ENCODE data around the gene ACY1. TPM values are rescaled to one million over a fixed set of nuclear protein-coding genes. Genes with fewer than 3 reads are reported as not detected.
A peak's percentile ranks its signal among the peaks of the same experiment; 100 is the strongest.

Gene ACY1
- total and polyA plus RNA-seq, 2 of the 13 experiments (the other 11 are each of a cell fraction or from before 2014, with no cell fraction given) = 113 to 162 TPM

DNA sequence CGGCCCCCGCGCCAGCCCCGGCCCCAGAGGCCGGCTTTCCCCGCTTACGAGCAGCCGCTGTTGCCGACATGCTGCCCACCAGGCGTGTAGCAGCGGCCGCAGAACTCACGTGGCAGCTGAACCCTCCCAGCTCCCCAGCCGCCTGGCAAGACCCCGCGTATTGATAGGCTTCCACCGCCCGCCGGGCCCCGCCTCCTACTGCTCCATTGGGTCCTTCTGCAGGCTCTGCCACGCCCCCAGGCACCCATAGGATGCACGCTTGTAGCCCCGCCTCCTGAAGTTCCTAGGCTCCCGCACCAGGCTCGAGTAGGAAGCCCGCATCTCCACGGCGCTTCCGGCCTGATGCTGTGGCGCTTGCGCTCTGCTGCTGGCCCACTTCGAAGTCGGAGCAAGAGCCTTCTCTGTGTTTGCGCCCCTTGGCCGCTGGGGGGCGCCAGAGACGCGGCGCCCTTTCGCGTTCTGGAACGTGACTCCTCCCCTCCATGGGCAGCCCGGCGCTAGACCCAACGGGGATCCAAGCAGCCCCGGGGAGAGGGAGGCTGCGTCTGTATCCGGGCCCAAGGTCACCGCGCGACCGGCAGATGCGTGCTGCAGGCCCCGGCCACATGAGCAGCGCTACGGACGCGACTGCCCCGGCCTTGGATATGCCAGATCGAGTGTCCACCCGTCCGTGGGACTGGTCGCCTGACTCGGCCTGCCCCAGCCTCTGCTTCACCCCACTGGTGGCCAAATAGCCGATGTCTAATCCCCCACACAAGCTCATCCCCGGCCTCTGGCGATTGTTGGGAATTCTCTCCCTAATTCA lies 41.3 kb upstream of the ACY1 start, which contains the start of the genes PARP3 and RRP9 (continued):
- no peak for TF ChIP-seq CENPT (CRISPR knock-in tag; IDR thresholded peaks at IDR 0.05; ENCODE audit: low read depth)
- TF ChIP-seq GZF1 (CRISPR knock-in tag; IDR thresholded peaks at IDR 0.05) = peak; percentile 68
- TF ChIP-seq, protein P1, sequence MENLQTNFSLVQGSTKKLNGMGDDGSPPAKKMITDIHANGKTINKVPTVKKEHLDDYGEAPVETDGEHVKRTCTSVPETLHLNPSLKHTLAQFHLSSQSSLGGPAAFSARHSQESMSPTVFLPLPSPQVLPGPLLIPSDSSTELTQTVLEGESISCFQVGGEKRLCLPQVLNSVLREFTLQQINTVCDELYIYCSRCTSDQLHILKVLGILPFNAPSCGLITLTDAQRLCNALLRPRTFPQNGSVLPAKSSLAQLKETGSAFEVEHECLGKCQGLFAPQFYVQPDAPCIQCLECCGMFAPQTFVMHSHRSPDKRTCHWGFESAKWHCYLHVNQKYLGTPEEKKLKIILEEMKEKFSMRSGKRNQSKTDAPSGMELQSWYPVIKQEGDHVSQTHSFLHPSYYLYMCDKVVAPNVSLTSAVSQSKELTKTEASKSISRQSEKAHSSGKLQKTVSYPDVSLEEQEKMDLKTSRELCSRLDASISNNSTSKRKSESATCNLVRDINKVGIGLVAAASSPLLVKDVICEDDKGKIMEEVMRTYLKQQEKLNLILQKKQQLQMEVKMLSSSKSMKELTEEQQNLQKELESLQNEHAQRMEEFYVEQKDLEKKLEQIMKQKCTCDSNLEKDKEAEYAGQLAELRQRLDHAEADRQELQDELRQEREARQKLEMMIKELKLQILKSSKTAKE (CRISPR knock-in tag; IDR thresholded peaks at IDR 0.05; ENCODE audit: borderline replicate concordance) = peak; percentile 39; the same call in 1 of the 2 replicates
- TF ChIP-seq ZNF672 (CRISPR knock-in tag; IDR thresholded peaks at IDR 0.05) = no peak
- peak; percentile 97 for TF ChIP-seq ZSCAN31 (CRISPR knock-in tag; IDR thresholded peaks at IDR 0.05; ENCODE audit: low read depth)
- TF ChIP-seq ZNF720 (CRISPR knock-in tag; IDR thresholded peaks at IDR 0.05) = no peak
- TF ChIP-seq, protein P2, sequence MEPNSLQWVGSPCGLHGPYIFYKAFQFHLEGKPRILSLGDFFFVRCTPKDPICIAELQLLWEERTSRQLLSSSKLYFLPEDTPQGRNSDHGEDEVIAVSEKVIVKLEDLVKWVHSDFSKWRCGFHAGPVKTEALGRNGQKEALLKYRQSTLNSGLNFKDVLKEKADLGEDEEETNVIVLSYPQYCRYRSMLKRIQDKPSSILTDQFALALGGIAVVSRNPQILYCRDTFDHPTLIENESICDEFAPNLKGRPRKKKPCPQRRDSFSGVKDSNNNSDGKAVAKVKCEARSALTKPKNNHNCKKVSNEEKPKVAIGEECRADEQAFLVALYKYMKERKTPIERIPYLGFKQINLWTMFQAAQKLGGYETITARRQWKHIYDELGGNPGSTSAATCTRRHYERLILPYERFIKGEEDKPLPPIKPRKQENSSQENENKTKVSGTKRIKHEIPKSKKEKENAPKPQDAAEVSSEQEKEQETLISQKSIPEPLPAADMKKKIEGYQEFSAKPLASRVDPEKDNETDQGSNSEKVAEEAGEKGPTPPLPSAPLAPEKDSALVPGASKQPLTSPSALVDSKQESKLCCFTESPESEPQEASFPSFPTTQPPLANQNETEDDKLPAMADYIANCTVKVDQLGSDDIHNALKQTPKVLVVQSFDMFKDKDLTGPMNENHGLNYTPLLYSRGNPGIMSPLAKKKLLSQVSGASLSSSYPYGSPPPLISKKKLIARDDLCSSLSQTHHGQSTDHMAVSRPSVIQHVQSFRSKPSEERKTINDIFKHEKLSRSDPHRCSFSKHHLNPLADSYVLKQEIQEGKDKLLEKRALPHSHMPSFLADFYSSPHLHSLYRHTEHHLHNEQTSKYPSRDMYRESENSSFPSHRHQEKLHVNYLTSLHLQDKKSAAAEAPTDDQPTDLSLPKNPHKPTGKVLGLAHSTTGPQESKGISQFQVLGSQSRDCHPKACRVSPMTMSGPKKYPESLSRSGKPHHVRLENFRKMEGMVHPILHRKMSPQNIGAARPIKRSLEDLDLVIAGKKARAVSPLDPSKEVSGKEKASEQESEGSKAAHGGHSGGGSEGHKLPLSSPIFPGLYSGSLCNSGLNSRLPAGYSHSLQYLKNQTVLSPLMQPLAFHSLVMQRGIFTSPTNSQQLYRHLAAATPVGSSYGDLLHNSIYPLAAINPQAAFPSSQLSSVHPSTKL (CRISPR knock-in tag; IDR thresholded peaks at IDR 0.05) = peak; percentile 44
- TF ChIP-seq TEAD2 (CRISPR knock-in tag; IDR thresholded peaks at IDR 0.05) = no peak
- 0 out of 2 replicates have a peak, but pooled peaks have one; percentile 55 for TF ChIP-seq AKAP8 (CRISPR knock-in tag; IDR thresholded peaks at IDR 0.05)
- no peak for TF ChIP-seq ZNF260 (CRISPR knock-in tag; IDR thresholded peaks at IDR 0.05; ENCODE audit: borderline replicate concordance, low read depth)
- TF ChIP-seq TAF15 (IDR thresholded peaks at IDR 0.05; ENCODE audit: low read depth, low read length, poor library complexity, severe bottlenecking) = peak; percentile 52
- TF ChIP-seq HNRNPH1 (optimal IDR thresholded peaks at IDR 0.05; ENCODE audit: low read depth, low read length) = no peak
- 0 out of 2 replicates have a peak, but pooled peaks have one; percentile 42 for TF ChIP-seq ZSCAN22 (CRISPR knock-in tag; IDR thresholded peaks at IDR 0.05)
- TF ChIP-seq ZNF773 (CRISPR knock-in tag; IDR thresholded peaks at IDR 0.05; ENCODE audit: borderline replicate concordance) = no peak; the same call in 1 of the 2 replicates
- TF ChIP-seq ZNF816 (CRISPR knock-in tag; IDR thresholded peaks at IDR 0.05; ENCODE audit: borderline replicate concordance) = no peak; the same call in 1 of the 2 replicates
- TF ChIP-seq ZBTB1 (CRISPR knock-in tag; IDR thresholded peaks at IDR 0.05; ENCODE audit: borderline replicate concordance) = no peak
- no peak for TF ChIP-seq ZNF20 (CRISPR knock-in tag; IDR thresholded peaks at IDR 0.05)
- no peak for TF ChIP-seq MEIS2 (CRISPR knock-in tag; IDR thresholded peaks at IDR 0.05)
- no peak for TF ChIP-seq RBAK (CRISPR knock-in tag; IDR thresholded peaks at IDR 0.05)
- TF ChIP-seq ZFP36L2 (CRISPR knock-in tag; IDR thresholded peaks at IDR 0.05) = no peak
- no peak for TF ChIP-seq ZFAT (CRISPR knock-in tag; conservative IDR thresholded peaks at IDR 0.05)
- TF ChIP-seq SKI (IDR thresholded peaks at IDR 0.05; ENCODE audit: partially characterized antibody) = peak; percentile 83
- TF ChIP-seq ZNF788 (CRISPR knock-in tag; IDR thresholded peaks at IDR 0.05; ENCODE audit: borderline replicate concordance) = peak; percentile 79; the same call in 1 of the 2 replicates
- peak; percentile 75 for TF ChIP-seq KLF6 (CRISPR knock-in tag; IDR thresholded peaks at IDR 0.05)
- TF ChIP-seq ZNF766 (CRISPR knock-in tag; IDR thresholded peaks at IDR 0.05; ENCODE audit: borderline replicate concordance) = peak; percentile 67; the same call in 1 of the 2 replicates
- no peak for TF ChIP-seq ATRX (CRISPR knock-in tag; IDR thresholded peaks at IDR 0.05; ENCODE audit: borderline replicate concordance)

All from HepG2 (cell line).